ENCODE data around the gene TMEM182.

The TMEM182 gene

GRCh38 chr2:102761763-102762162, at the start of gene TMEM182:
TMEM182 (plus strand) TSS chr2:102762031; CDS start chr2:102762218, 187 bp downstream.
- DNase-seq, result no peak

GRCh38 chr2:102717308-102718018, 44.4 kb upstream of the TMEM182 start:
- DNase-seq, result no peak

- no peak for DNase-seq
Measured at GRCh38 chr2:102718387-102719316, 43.2 kb upstream of the TMEM182 start.

GRCh38 chr2:102724016-102724490, 37.8 kb upstream of the TMEM182 start:
- DNase-seq, result no peak

- DNase-seq, result no peak
Measured at GRCh38 chr2:102724553-102724952, 37.3 kb upstream of the TMEM182 start.

- DNase-seq, result no peak
Measured at GRCh38 chr2:102726128-102727087, 35.4 kb upstream of the TMEM182 start.

- DNase-seq, result peak; percentile 28
Measured at GRCh38 chr2:102735416-102736109, 26.3 kb upstream of the TMEM182 start.

GRCh38 chr2:102736110-102736409, 25.8 kb upstream of the TMEM182 start:
- peak; percentile 68 for DNase-seq

- DNase-seq, result peak; percentile 71
Measured at GRCh38 chr2:102736410-102737409, 25.1 kb upstream of the TMEM182 start.

GRCh38 chr2:102737431-102737830, 24.4 kb upstream of the TMEM182 start:
- DNase-seq, result no peak

GRCh38 chr2:102743259-102743658, 18.6 kb upstream of the TMEM182 start:
- DNase-seq, result no peak

GRCh38 chr2:102748107-102748506, 13.7 kb upstream of the TMEM182 start:
- no peak for DNase-seq

- DNase-seq, result no peak
Measured at GRCh38 chr2:102749938-102750337, 11.9 kb upstream of the TMEM182 start.

- peak; percentile 61 for DNase-seq
Measured at GRCh38 chr2:102753563-102754159, 8.2 kb upstream of the TMEM182 start.

- DNase-seq, result no peak
Measured at GRCh38 chr2:102754456-102755145, 7.2 kb upstream of the TMEM182 start.

GRCh38 chr2:102755284-102755683, 6.5 kb upstream of the TMEM182 start:
- DNase-seq, result no peak

GRCh38 chr2:102758439-102758838, 3.4 kb upstream of the TMEM182 start:
- DNase-seq, result no peak

GRCh38 chr2:102764083-102764482, 2.3 kb downstream of the TMEM182 start:
- DNase-seq, result no peak

GRCh38 chr2:102765061-102765460, 3.2 kb downstream of the TMEM182 start:
- no peak for DNase-seq

GRCh38 chr2:102768253-102768652, 6.4 kb downstream of the TMEM182 start:
- no peak for DNase-seq
